Activated CD4-positive, CD25-positive, alpha-beta regulatory T cell treated with anti-CD3 and anti-CD28 coated beads, Interleukin-2, amount 50 U/mL, for 72 hours (primary cell): ENCODE data around the gene DUSP28.

Source experiments
- DNase-seq: peaks from one replicate; pipeline ENCODE4 v3.0.0; 2021

DUSP28 gene

DNA sequence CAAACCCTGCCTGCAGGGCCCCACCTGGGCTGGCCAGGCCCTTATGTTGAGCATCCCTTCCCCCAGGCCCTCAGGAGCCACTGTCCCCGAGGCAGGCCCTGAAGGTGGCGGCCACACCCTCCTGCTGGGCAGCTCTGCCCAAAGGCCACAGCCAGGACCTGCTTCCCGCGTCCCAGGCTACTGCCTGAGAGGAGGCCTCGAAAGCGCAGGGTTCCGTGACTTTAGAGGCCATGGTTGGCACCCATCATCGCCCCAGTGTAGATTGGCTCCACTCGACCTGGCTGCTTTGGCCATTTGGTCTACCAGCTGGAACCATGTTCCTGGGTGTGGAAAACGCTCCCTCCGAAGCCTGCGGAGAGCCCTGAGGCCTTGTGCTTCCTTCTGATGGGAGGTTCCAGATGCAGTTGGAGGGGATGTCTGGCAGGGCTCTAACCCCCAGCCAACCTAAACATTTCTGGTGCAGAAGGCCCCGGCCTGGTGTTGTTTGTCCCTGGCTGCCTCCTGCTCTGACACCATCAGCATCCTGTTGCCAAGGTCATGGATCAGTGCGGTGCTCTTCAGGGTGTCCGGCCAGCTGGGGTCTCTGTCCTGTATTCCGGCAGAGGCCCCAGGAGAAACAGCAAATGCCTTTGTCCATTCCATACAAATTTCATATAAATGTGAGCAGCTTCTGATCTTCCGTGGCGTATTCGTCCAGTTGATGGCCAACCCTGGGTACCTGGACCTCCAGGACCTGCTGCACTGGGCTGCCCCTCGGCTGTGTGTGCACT lies 41.1 kb downstream of the DUSP28 start:
- DNase-seq, result peak; percentile 23

DNA sequence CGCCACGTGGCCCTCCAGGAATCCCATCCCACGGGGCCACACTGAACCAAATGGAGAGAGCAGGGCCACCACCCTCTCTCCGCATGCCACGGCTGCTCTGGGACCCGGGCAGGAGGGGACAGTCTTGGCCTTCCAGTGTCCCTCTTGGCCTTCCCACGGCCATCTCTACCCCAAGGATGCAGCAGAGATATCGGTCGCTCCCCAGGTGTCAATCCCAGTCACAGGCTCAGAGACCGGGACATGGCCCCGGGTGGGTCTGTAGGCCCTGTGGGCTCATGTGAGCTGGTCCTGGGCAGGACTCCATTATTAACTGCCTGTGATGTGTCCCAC lies 41.6 kb downstream of the DUSP28 start:
- peak; percentile 28 for DNase-seq

DNA sequence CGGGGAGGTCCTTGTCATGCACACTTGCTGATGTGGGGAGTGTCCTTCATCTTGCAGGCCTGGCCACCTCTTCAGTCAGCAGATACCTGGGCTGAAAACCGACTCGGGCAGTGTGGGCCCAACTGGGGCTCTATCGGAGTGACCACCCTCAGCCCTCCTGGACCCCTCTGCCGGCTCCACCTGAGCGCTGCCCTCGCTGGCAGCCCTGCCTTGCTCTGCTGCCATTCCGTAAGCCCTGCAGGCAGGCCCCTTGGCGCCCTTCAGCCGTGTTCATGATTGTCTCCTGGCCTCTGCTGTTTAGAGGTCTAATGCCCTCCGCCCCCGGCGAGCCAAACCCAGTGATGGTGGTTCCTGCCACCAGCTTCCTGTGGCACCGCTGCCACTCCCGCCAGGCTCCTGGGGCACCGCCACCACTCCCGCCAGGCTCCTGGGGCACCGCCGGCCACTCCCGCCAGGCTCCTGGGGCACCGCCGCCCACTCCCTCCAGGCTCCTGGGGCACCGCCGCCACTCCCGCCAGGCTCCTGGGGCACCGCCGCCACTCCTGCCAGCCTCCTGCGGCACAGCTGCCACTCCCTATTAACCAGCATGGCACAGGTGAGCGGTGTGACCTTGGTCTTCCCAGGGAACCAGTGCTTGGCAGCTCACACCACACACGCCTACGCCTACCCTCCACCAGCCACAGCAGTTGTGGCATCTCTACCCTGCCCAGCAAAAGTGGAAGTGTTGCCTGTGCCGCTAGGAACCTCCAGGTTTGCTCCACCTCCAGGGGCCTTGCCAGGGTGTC lies 42.3 kb downstream of the DUSP28 start:
- DNase-seq, result peak; percentile 19

DNA sequence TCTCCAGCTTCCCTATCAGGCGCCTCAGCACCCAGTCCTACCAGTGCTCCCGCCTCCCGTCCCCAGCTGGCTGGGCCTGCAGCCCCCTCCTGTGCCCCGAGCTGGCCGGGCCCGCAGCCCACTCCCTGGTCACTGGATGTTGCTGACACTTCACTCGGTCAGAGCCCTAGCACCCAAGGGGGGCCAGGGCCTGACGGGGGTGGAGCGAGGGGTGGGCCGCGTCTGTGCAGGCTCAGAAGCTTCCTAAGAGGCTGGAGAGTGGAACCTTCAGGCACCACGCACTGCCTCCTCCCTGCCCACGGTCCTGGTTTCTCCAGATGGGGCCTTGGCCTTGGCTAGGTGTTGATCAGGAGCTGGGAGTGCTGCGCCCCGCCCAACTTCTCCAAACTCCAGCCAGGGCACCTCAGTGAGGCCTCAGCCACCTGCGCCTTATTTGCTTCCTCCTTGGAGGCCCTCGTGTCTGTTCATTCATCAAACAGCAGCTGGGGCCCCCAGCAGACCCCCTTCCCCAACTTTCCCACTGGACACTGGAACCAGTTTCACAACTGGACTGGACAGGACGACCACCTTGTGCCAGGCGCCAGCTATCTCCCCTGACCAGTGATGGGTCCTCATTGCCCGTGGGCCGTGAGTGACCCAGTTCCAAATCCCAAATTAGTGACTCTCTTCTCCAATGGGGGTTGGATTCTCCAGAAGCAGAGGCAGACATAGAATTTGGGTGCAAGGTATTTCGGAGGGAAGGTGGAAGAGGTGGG lies 43.1 kb downstream of the DUSP28 start:
- DNase-seq, result peak; percentile 17

DNA sequence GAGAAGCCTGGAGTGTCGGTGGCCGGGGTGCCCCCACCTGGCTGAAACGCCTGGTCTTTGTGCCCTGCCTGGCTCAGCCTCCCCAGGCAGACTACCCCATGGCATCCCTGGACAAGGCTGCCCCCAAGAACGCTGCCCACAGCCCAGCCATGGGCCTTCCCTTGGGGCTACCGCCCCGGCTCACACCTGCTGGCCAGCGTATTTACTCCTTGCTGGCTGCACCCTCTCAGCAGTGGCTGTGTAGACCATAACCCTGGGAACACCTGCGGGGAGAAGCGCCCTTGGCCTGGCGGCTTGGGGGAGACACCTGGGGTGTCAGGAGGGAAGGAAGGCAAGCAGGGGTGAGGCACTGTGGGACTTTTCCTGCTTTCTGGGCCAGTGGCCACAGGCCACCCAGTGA lies 43.7 kb downstream of the DUSP28 start:
- DNase-seq, result no peak

DNA sequence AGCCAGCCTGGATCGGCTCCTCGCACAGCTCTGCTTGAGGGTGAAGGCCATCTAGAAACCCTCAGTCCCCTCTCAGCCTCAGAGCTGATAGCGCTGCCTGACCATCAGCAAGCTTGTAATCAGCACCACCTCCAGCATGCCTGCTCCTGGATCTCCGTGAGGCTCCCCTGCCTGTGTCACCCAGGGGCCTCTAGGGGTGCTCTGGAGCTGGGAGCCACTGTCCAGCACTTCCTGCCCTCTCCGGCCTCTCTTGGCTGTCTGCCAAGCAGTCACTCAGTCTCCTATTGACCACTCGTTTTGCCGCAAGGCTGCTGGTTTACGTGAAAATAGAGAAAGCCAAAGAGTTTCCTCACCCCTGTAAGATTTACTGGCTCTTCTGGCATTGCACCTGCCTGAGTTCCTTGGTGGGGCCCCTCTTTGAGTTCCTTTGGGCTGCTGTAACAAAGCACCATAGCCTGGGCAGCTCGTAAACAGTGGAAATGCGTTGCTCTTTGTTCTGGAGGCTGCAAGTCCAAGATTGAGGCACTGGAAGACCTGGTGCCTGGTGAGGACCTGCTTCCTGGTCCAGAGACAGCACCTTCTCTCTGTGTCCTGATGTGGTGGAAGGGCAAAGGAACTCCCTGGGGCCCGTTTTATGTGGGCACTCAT lies 44.3 kb downstream of the DUSP28 start:
- peak; percentile 31 for DNase-seq

DNA sequence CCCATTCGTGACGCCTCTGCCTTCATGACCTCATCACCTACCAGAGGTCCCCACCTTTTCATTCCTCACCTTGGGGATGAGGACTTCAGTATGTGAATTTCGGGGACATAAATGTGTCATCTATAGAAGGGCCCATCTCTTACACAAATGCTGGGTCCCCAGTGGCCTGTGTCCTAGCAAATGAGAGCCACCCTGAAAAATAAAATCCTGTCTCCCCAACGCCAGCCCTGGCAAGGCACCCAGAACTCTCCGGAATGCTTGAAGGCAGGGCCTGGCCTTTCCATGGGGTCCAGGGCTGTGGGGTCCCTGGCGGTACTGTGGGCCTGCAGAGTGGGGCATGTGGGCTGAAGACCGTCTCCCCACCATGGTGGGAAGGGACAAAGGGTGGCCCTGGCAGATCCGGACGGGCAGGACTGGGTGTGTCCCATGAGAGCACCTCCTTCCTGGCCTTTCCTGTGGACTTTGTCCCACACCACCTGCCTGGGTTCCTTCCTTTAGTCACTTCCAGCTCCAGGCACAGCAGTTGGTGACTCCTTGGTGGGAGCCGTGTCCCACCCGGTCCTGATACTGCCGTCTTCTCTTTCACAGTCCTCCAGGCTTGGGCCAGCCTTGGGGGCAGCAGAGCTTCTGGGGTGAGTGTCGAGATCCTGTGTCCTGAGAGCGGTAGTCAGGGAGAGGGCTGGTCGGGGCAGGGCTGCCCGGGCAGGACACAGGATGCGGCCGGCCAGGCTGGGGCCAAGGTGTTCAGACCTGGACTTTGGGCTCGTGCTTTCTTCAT lies 45.0 kb downstream of the DUSP28 start:
- DNase-seq, result peak; percentile 19

DNA sequence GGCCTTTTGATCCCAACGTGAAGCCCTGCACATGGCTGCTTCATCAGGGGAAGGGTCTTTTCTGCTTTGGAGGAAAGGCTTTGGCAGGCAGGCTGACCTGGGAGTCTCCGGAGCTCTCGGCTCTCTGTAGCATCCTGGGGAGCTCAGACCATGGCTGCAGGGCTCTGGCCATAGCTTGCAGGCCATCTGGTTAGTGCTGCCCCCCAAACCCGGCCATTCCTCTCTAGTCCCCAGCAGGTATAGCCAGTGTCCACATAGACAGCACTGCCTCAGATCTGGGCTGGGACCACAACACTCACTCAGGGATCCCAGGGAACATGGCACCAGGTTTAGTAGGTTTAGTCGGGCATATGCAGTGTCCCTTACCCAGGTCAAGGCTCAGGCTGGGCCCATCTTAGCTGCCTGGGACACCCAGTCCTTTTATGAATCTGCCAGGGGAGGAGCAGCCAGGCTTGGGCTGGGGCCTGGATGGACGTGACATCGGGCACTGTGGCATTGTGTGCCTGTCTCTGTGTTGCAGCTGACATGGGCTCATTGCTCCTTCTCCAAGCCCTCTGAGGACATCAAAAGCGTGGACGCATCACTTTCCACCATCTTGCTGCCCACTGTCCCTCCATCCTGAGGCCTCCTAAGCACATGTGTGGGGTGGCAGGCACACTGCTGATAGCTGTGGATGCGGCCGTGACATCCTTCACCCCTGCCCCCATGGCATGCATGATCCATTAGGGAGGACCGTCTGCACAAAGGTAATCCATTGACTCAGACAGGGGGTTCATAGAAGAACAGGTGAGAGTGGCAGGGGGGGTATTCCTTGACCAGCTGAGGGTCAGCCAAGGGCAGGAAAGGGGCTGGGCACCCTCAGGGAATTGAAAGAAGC lies 45.9 kb downstream of the DUSP28 start:
- DNase-seq, result peak; percentile 13

DNA sequence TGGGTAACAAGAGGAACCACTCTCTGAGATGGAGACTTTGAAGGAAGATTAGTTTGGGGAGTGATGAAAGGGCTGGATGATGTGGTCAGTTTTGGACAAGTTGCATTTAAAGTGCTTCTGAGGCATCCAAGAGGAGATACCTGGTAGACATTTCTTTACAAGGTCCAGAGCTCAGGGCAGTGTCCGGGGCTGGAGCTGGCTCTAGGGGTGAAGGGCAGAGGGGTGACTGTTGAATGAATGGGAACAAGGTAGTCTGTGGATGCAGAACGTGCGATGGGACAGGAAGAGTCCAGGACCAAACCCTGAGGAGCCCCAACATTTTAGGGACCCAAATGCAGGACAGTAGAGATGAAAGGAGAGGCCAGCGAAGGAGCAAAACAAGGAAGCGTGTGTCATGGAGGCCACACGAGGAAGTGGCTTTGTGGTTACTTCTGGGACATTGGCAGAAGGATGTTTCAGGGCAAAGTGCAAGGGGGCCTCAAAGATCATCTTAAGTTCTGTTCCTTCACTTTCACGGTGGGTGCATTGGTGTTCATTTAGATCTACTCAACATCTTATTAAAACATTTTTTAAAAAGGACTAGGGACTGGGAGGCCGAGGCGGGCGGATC lies 51.5 kb downstream of the DUSP28 start:
- DNase-seq, result peak; percentile 23
